IPS-11a (cell line): Measurements from ENCODE around the gene SFXN5.

Experiments
- H3K4me3 ChIP-seq: one replicate; pipeline ENCODE4 v1.5.1; 2013; ENCODE audit warnings: low read depth, low read length, control low read depth

The SFXN5 gene

GRCh38 chr2:73053316-73054114 is 18.0 kb downstream of the SFXN5 start:
- H3K4me3 ChIP-seq: no peak overlapping the region

GRCh38 chr2:73050121-73050545 is 21.4 kb downstream of the SFXN5 start:
- no peak overlapping the region for H3K4me3 ChIP-seq

GRCh38 chr2:73043929-73044832 is 27.3 kb downstream of the SFXN5 start:
- H3K4me3 ChIP-seq: no peak overlapping the region

- no peak overlapping the region for H3K4me3 ChIP-seq
These were observed 28.2 kb downstream of the SFXN5 start for GRCh38 chr2:73043276-73043675.

- H3K4me3 ChIP-seq: no peak overlapping the region
These were observed 33.4 kb downstream of the SFXN5 start for GRCh38 chr2:73037947-73038585.

- H3K4me3 ChIP-seq: no peak overlapping the region
These were observed 34.7 kb downstream of the SFXN5 start for GRCh38 chr2:73036766-73037165.

- no peak overlapping the region for H3K4me3 ChIP-seq
These were observed 35.4 kb downstream of the SFXN5 start for GRCh38 chr2:73035899-73036711.

- no peak overlapping the region for H3K4me3 ChIP-seq
These were observed 36.7 kb downstream of the SFXN5 start for GRCh38 chr2:73034661-73035375.

GRCh38 chr2:73033766-73034381 is 37.6 kb downstream of the SFXN5 start:
- no peak overlapping the region for H3K4me3 ChIP-seq

GRCh38 chr2:73033142-73033765 is 38.3 kb downstream of the SFXN5 start:
- H3K4me3 ChIP-seq: no peak overlapping the region

GRCh38 chr2:73032702-73033097 is 38.8 kb downstream of the SFXN5 start:
- H3K4me3 ChIP-seq: no peak overlapping the region

GRCh38 chr2:73031725-73032701 is 39.5 kb downstream of the SFXN5 start:
- no peak overlapping the region for H3K4me3 ChIP-seq

GRCh38 chr2:73031095-73031678 is 40.3 kb downstream of the SFXN5 start:
- H3K4me3 ChIP-seq: no peak overlapping the region

- no peak overlapping the region for H3K4me3 ChIP-seq
These were observed 42.7 kb downstream of the SFXN5 start for GRCh38 chr2:73028841-73029240.

- no peak overlapping the region for H3K4me3 ChIP-seq
These were observed 44.2 kb downstream of the SFXN5 start for GRCh38 chr2:73027340-73027739.

- H3K4me3 ChIP-seq: no peak overlapping the region
These were observed 48.0 kb downstream of the SFXN5 start for GRCh38 chr2:73023497-73023896.

- H3K4me3 ChIP-seq: no peak overlapping the region
These were observed 49.4 kb downstream of the SFXN5 start for GRCh38 chr2:73022024-73022568.
